Fibroblast of the aortic adventitia (primary cell): ENCODE measurements around the gene ZNF419. TPM values are rescaled to one million over a fixed set of nuclear protein-coding genes. Genes with fewer than 3 reads are reported as not detected.
"Not testable (repeated sequence)": the region's sequence is repeated elsewhere in the genome, so short reads cannot be mapped to it uniquely, and the experiment has no call there.

Source experiments
- DNase-seq: peaks from one replicate; pipeline ENCODE4 v3.0.0-alpha.2; 2010; ENCODE audit warnings: low read depth
- H3K4me3 ChIP-seq: 2 replicates; pipeline ENCODE4 v1.5.1; 2011; ENCODE audit warnings: low read depth, mild to moderate bottlenecking, control low read depth, low read length, moderate library complexity
- small RNA-seq: library from RNA; depleted of rRNA; stranded (forward); fragments of <200 nt; gene quantifications from one replicate; pipeline ENCODE3, GENCODE V24; 2012
- total RNA-seq: library from RNA; depleted of rRNA; stranded (reverse); fragments of >200 nt; gene quantifications from 2 replicates; pipeline ENCODE4 v1.2.3, GENCODE V29; 2012; ENCODE audit warnings: low replicate concordance
- TF ChIP-seq, protein P1 (sequence below): IDR thresholded peaks from 2 replicates; pipeline ENCODE4 v1.5.1; 2011; ENCODE audit warnings: mild to moderate bottlenecking, low read length, control low read depth, inconsistent platforms; ENCODE audit not compliant: insufficient read depth

The ZNF419 gene
- total RNA-seq, 1 donor: 10.3 TPM

GRCh38 chr19:57506163-57506562, 18.6 kb downstream of the ZNF419 start:
- H3K4me3 ChIP-seq: no peak overlapping the region
- TF ChIP-seq, protein P1, sequence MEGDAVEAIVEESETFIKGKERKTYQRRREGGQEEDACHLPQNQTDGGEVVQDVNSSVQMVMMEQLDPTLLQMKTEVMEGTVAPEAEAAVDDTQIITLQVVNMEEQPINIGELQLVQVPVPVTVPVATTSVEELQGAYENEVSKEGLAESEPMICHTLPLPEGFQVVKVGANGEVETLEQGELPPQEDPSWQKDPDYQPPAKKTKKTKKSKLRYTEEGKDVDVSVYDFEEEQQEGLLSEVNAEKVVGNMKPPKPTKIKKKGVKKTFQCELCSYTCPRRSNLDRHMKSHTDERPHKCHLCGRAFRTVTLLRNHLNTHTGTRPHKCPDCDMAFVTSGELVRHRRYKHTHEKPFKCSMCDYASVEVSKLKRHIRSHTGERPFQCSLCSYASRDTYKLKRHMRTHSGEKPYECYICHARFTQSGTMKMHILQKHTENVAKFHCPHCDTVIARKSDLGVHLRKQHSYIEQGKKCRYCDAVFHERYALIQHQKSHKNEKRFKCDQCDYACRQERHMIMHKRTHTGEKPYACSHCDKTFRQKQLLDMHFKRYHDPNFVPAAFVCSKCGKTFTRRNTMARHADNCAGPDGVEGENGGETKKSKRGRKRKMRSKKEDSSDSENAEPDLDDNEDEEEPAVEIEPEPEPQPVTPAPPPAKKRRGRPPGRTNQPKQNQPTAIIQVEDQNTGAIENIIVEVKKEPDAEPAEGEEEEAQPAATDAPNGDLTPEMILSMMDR: no peak
- no peak for DNase-seq

DNA sequence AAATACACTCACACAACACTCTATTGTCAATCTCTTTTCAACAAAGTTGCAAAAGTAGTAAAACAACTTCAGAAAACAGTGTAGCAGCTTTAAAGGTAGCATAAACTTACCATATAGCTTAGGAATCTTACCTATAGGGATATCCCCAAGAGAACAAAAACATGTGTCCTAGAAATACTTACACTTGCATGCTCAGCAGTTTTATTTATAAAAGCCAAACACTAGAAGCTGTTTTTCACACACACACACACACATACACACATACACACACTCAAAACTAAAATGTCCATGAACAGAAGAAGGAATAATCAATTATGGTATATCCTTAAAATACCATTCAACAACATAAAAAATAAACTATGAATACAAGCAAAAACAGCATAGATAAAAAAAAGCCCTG, 23.9 kb downstream of the ZNF419 start:
- no peak overlapping the region for H3K4me3 ChIP-seq
- no peak for DNase-seq
- TF ChIP-seq, protein P1: no peak

DNA sequence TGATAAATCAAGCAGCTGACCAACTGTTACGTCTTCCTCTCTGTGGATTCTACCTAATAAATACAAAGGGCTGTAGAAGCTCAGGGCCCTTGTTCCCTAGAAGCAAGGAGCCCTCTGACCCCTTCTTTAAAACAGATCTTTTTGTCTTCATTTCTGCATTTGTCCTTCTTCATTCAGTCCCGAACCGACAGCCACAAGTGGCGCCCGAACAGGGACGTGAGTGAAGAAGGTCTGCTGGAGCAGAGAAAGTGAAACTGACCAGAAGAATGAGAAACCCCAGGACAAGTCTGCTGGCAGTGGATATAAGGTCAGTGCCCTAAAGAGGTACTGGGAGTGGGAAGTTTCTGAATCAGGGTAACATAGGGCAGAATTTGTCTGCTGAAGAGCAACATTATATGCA, 25.3 kb downstream of the ZNF419 start:
- TF ChIP-seq, protein P1: no peak
- peak; percentile 15 for DNase-seq
- no peak overlapping the region for H3K4me3 ChIP-seq

GRCh38 chr19:57515255-57515654, 27.7 kb downstream of the ZNF419 start:
- no peak overlapping the region for H3K4me3 ChIP-seq
- peak; percentile 7 for DNase-seq
- TF ChIP-seq, protein P1: no peak

DNA sequence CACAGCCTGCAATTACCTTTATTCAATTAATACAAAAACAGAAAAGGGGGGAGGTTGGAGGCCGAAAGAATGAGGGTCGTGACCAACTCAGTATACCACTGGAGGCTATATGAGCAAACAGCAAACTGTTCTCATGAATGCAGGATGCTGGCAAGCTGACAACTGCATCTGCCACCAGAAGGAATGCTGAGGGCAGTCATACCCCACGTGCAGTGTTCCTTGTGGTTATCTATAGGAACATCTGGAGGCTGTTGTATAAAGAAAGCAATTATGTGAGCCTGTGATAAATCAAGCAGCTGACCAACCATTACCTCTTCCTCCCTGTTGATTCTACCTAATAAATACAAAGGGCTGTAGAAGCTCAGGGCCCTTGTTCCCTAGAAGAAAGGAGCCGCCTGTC, 30.5 kb downstream of the ZNF419 start:
- DNase-seq, H3K4me3 ChIP-seq: not testable (repeated sequence)

DNA sequence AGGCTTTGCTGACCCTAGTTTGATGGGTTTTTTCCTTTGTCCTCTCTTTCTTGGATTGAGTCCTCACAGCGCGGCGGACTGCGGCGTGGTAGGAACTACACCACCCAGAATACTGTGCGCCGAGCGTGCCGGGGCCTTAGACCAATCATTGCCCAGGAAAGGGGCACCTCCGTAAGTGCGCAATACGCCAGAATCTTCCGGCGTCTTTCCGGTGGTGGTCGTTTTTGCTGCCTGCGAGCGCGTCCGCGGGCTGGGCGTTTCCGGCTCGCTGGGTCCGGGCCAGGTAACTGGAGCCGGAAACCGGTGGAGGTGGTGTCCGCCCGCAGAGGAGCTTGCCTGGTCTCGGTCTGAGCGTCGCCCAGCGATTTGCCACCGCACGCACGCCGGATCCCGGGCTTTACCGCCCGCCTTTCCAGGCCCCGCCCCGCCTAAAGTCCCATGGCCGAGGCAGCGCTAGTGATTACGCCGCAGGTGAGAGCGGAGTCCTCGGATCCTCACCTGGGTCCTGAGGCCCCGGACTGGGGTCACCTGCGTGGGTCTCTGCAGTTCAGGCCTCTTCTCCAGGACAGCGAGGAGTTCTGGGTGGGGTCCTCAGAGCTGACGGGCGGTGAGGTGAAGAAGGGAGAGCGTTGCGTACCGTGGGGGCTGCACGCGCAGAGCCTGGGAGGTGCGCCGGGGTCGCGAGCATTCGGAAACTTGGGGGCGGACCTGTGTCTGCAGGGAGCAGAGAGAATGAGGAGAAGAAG, 39.8 kb downstream of the ZNF419 start, which contains the start of gene ZNF549:
TSS of gene ZNF549 (plus strand) at position 221 of the 746 bp plus-strand sequence. CDS start at position 439, 218 bp downstream.
- H3K4me3 ChIP-seq: peak within 1 kb of the TSS; percentile 99
- peak; percentile 92 for DNase-seq
- TF ChIP-seq, protein P1: no peak

GRCh38 chr19:57537953-57538547, 50.5 kb downstream of the ZNF419 start:
- TF ChIP-seq, protein P1: no peak

More at GRCh38 chr19:57537953-57538547, 50.5 kb downstream of the ZNF419 start:
- H3K4me3 ChIP-seq: no peak overlapping the region
- no peak for DNase-seq

Small RNAs within 50 kb of the gene (small RNA-seq; reads per million reads assigned to genes)
- not detected for gene VN1R107P

Other genes starting within 250 kb of the ZNF419 start
- gene ZNF805, start 247.1 kb upstream of the ZNF419 start, total RNA-seq: 23.2 and 32.5 TPM in 2 replicates
- 71.8 and 78.5 TPM in 2 replicates for gene ZNF460, start 207.3 kb upstream of the ZNF419 start, total RNA-seq
- 5.1 and 9.4 TPM in 2 replicates for gene ZNF543, start 167.3 kb upstream of the ZNF419 start, total RNA-seq
- gene ZNF304, start 136.5 kb upstream of the ZNF419 start, total RNA-seq: 8.7 and 9.7 TPM in 2 replicates
- gene TRAPPC2B, start 124.2 kb upstream of the ZNF419 start, total RNA-seq: 7.0 and 11.7 TPM in 2 replicates
- 2.5 and 4.1 TPM in 2 replicates for gene ZNF547, start 124.2 kb upstream of the ZNF419 start, total RNA-seq
- gene ZNF548, start 97.9 kb upstream of the ZNF419 start, total RNA-seq: 19.5 and 20.4 TPM in 2 replicates
- 11.7 and 11.9 TPM in 2 replicates for gene ZNF17, start 76.6 kb upstream of the ZNF419 start, total RNA-seq
- gene ZNF749, start 52.4 kb upstream of the ZNF419 start, total RNA-seq: 1.8 and 7.8 TPM in 2 replicates
- gene VN1R1, start 30.6 kb upstream of the ZNF419 start, total RNA-seq: 0.16 and 0.90 TPM in 2 replicates
- gene ZNF772, start 10.2 kb upstream of the ZNF419 start, total RNA-seq: 6.4 and 17.9 TPM in 2 replicates
- 15.6 and 16.6 TPM in 2 replicates for gene ZNF773, start 12.2 kb downstream of the ZNF419 start, total RNA-seq
- gene ZNF549, start 39.6 kb downstream of the ZNF419 start, total RNA-seq: 1.1 and 5.3 TPM in 2 replicates
- 2.1 and 7.8 TPM in 2 replicates for gene ZNF550, start 72.1 kb downstream of the ZNF419 start, total RNA-seq
- 3.4 and 8.0 TPM in 2 replicates for gene ZNF416, start 91.2 kb downstream of the ZNF419 start, total RNA-seq
- 4.2 and 11.0 TPM in 2 replicates for gene ZIK1, start 96.4 kb downstream of the ZNF419 start, total RNA-seq
- gene ZNF530, start 112.1 kb downstream of the ZNF419 start, total RNA-seq: 1.1 and 5.6 TPM in 2 replicates
- 18.6 and 19.4 TPM in 2 replicates for gene ZNF134, start 126.5 kb downstream of the ZNF419 start, total RNA-seq
- gene ZNF211, start 145.4 kb downstream of the ZNF419 start, total RNA-seq: 6.2 and 15.0 TPM in 2 replicates
- gene ZSCAN4, start 181.2 kb downstream of the ZNF419 start, total RNA-seq: not detected in 2 replicates
- gene ZNF551, start 194.2 kb downstream of the ZNF419 start, total RNA-seq: 5.2 and 13.5 TPM in 2 replicates
- 2.3 and 2.5 TPM in 2 replicates for gene ZNF154, start 221.5 kb downstream of the ZNF419 start, total RNA-seq
- gene ZNF671, start 239.9 kb downstream of the ZNF419 start, total RNA-seq: 3.7 and 9.2 TPM in 2 replicates